CD4-positive, alpha-beta T cell treated with Interferon gamma for 1 hour (primary cell): Measurements from ENCODE around the gene GP2.
"Not testable (repeated sequence)": the region's sequence is repeated elsewhere in the genome, so short reads cannot be mapped to it uniquely, and the experiment has no call there.

Experiments used
- DNase-seq: peaks from one replicate; pipeline ENCODE4 v3.0.0-alpha.2; 2020

GP2 gene

GRCh38 chr16:20323591-20324117, 3.7 kb downstream of the GP2 start:
- DNase-seq: no peak

GRCh38 chr16:20322696-20323095, 4.6 kb downstream of the GP2 start:
- no peak for DNase-seq

- DNase-seq: no peak
Observed at GRCh38 chr16:20321671-20322070, 5.6 kb downstream of the GP2 start.

GRCh38 chr16:20321051-20321450, 6.3 kb downstream of the GP2 start:
- DNase-seq: not testable (repeated sequence)

GRCh38 chr16:20320592-20320991, 6.7 kb downstream of the GP2 start:
- DNase-seq: no peak

- DNase-seq: no peak
Observed at GRCh38 chr16:20320178-20320577, 7.1 kb downstream of the GP2 start.

- DNase-seq: no peak
Observed at GRCh38 chr16:20319406-20319805, 7.9 kb downstream of the GP2 start.

- DNase-seq: no peak
Observed at GRCh38 chr16:20318437-20318836, 8.9 kb downstream of the GP2 start.

GRCh38 chr16:20318006-20318405, 9.3 kb downstream of the GP2 start:
- DNase-seq: no peak

GRCh38 chr16:20317117-20317516, 10.2 kb downstream of the GP2 start:
- DNase-seq: no peak

- no peak for DNase-seq
Observed at GRCh38 chr16:20316715-20317114, 10.6 kb downstream of the GP2 start.

- no peak for DNase-seq
Observed at GRCh38 chr16:20315764-20316163, 11.5 kb downstream of the GP2 start.

GRCh38 chr16:20314575-20314974, 12.7 kb downstream of the GP2 start:
- DNase-seq: no peak

- DNase-seq: no peak
Observed at GRCh38 chr16:20313741-20314140, 13.6 kb downstream of the GP2 start.

GRCh38 chr16:20312536-20313095, 14.7 kb downstream of the GP2 start:
- not testable (repeated sequence) for DNase-seq

- no peak for DNase-seq
Observed at GRCh38 chr16:20311548-20311947, 15.8 kb downstream of the GP2 start.

- DNase-seq: no peak
Observed at GRCh38 chr16:20310421-20311395, 16.6 kb downstream of the GP2 start.

GRCh38 chr16:20309786-20310185, 17.5 kb downstream of the GP2 start:
- no peak for DNase-seq

GRCh38 chr16:20308801-20309590, 18.3 kb downstream of the GP2 start:
- DNase-seq: no peak

GRCh38 chr16:20308266-20308665, 19.0 kb downstream of the GP2 start:
- DNase-seq: no peak

- no peak for DNase-seq
Observed at GRCh38 chr16:20307791-20308190, 19.5 kb downstream of the GP2 start.

GRCh38 chr16:20307240-20307671, 20.1 kb downstream of the GP2 start:
- DNase-seq: no peak

- DNase-seq: no peak
Observed at GRCh38 chr16:20306401-20306800, 20.9 kb downstream of the GP2 start.
